Stomach (tissue), 9 donors: ENCODE measurements around the gene SRGAP2. TPM values are rescaled to one million over a fixed set of nuclear protein-coding genes. Genes with fewer than 3 reads are reported as not detected.
A peak's percentile ranks its signal among the peaks of the same experiment; 100 is the strongest.
"Not testable (repeated sequence)": the region's sequence is repeated elsewhere in the genome, so short reads cannot be mapped to it uniquely, and the experiment has no call there.

ENCODE experiments used
- DNase-seq, 2 donors: peaks; one replicate each; pipeline versions ENCODE4 v3.0.0 to v3.0.0-alpha.2; 2013 to 2019
- H3K27ac ChIP-seq, 5 donors: fragments of 200-600 bp in 4 of 5; sonication (generic) in 4 of 5; one replicate each; pipeline ENCODE4 v1.5.1; 2013 to 2019; ENCODE audit warnings: mild to moderate bottlenecking in 1 of 5, moderate library complexity in 1 of 5
- H3K27me3 ChIP-seq, 3 donors: fragments of 200-600 bp; sonication (generic); one replicate each; pipeline ENCODE4 v1.5.1; 2017 to 2019; ENCODE audit warnings: mixed run types in 1 of 3
- H3K36me3 ChIP-seq, 4 donors: fragments of 200-600 bp; sonication (generic); 1 replicate in 3 of 4; 2 replicates in 1 of 4; pipeline ENCODE4 v1.5.1; 2016 to 2019
- H3K4me1 ChIP-seq, 4 donors: fragments of 200-600 bp; sonication (generic); one replicate each; pipeline ENCODE4 v1.5.1; 2016 to 2019
- H3K4me3 ChIP-seq, 4 donors: fragments of 200-600 bp; sonication (generic) in 3 of 4; one replicate each; pipeline ENCODE4 v1.5.1; 2016 to 2019; ENCODE audit warnings: mild to moderate bottlenecking in 1 of 4
- H3K9me3 ChIP-seq, 4 donors: fragments of 200-600 bp; sonication (generic); one replicate each; pipeline ENCODE4 v1.5.1; 2016 to 2019
- WGBS, 5 donors: extraction: QIAGEN DNeasy Blood & Tissue Kit in 3 of 5; methylation state at CpG; one replicate each; pipeline versions ENCODE4 v1.1.5 to v1.1.7; 2013 to 2018; 5-methylcytosine and 5-hydroxymethylcytosine counted together
- intact Hi-C: fragments of 100-400 bp; cut with DNase I; formaldehyde crosslinking; loops from one replicate; pipeline ENCODE4 v1.15.1; 2023; ENCODE audit warnings: low total_unique reads
- polyA plus RNA-seq, 3 donors: library from polyadenylated mRNA; stranded (reverse); fragments of 200-250 nt; gene quantifications; one replicate each; pipeline ENCODE4 v1.2.3, GENCODE V29; 2013
- total RNA-seq, 5 donors: library from RNA; depleted of rRNA; stranded (reverse); fragments of >200 nt; gene quantifications; one replicate each; pipeline versions ENCODE4 v1.1.0 to v1.2.3, GENCODE V29; 2014 to 2016
- donor health status: healthy with polysubstance abuse.
- donor health status: Bipolar disorder and iron deficiency.
- donor health status: healthy.

SRGAP2 gene
- total and polyA plus RNA-seq, 8 donors, result 5.2 to 42.2 (median 14.3) TPM

- H3K4me1 ChIP-seq, H3K36me3 ChIP-seq, DNase-seq, H3K4me3 ChIP-seq, H3K27me3 ChIP-seq, H3K9me3 ChIP-seq, intact Hi-C loops, H3K27ac ChIP-seq: not testable (repeated sequence)
- 86 to 92% (median 88%) methylated on average over 2 of the region's 6 CpGs for WGBS, 5 donors
These were observed 20.9 kb downstream of the SRGAP2 start for GRCh38 chr1:206224190-206224776.

GRCh38 chr1:206225386-206225785 is 22.0 kb downstream of the SRGAP2 start:
- H3K27ac ChIP-seq, intact Hi-C loops, H3K4me1 ChIP-seq, H3K27me3 ChIP-seq, H3K4me3 ChIP-seq, H3K9me3 ChIP-seq, DNase-seq, H3K36me3 ChIP-seq: not testable (repeated sequence)
- WGBS, 5 donors, result 80 to 92% (median 88%) methylated on average over 3 to 4 of the region's 4 CpGs

GRCh38 chr1:206226886-206227285 is 23.5 kb downstream of the SRGAP2 start:
- intact Hi-C loops, H3K9me3 ChIP-seq, H3K4me3 ChIP-seq, H3K4me1 ChIP-seq, H3K27ac ChIP-seq, H3K27me3 ChIP-seq, H3K36me3 ChIP-seq, DNase-seq: not testable (repeated sequence)
- WGBS, 5 donors, result 61 to 79% (median 65%) methylated on average over 2 to 3 of the region's 5 CpGs; no CpG with 5 or more reads in 1 of the 5 donors

- H3K27me3 ChIP-seq, H3K27ac ChIP-seq, H3K36me3 ChIP-seq, H3K4me1 ChIP-seq, H3K9me3 ChIP-seq, intact Hi-C loops, H3K4me3 ChIP-seq, DNase-seq: not testable (repeated sequence)
- 27 to 51% (median 33%) methylated on average over 2 of the region's 2 CpGs for WGBS, 5 donors
These were observed 25.9 kb downstream of the SRGAP2 start for GRCh38 chr1:206229286-206229685.

GRCh38 chr1:206231989-206232388 is 28.6 kb downstream of the SRGAP2 start:
- intact Hi-C loops, H3K27ac ChIP-seq, H3K27me3 ChIP-seq, H3K36me3 ChIP-seq, H3K4me3 ChIP-seq, H3K9me3 ChIP-seq, H3K4me1 ChIP-seq: not testable (repeated sequence)
- DNase-seq, result peak; percentile 7 to 46
- WGBS, 5 donors, result 33 to 55% (median 45%) methylated on average over 4 to 8 of the region's 9 CpGs; no CpG with 5 or more reads in 1 of the 5 donors

- intact Hi-C loops, H3K4me3 ChIP-seq, DNase-seq, H3K27me3 ChIP-seq, H3K36me3 ChIP-seq, H3K9me3 ChIP-seq, H3K4me1 ChIP-seq, H3K27ac ChIP-seq: not testable (repeated sequence)
- 56 to 83% (median 67%) methylated on average over 2 of the region's 5 CpGs for WGBS, 5 donors
These were observed 29.8 kb downstream of the SRGAP2 start for GRCh38 chr1:206232970-206233645.

- H3K9me3 ChIP-seq, H3K27ac ChIP-seq, H3K36me3 ChIP-seq, H3K27me3 ChIP-seq, intact Hi-C loops, DNase-seq, H3K4me1 ChIP-seq, H3K4me3 ChIP-seq: not testable (repeated sequence)
- 91 to 97% (median 92%) methylated on average over 1 to 3 of the region's 3 CpGs for WGBS, 5 donors
These were observed 31.0 kb downstream of the SRGAP2 start for GRCh38 chr1:206234189-206234916.

GRCh38 chr1:206235190-206235589 is 31.8 kb downstream of the SRGAP2 start:
- H3K27me3 ChIP-seq, H3K4me3 ChIP-seq, intact Hi-C loops, H3K4me1 ChIP-seq, H3K9me3 ChIP-seq, H3K27ac ChIP-seq, DNase-seq, H3K36me3 ChIP-seq: not testable (repeated sequence)
- 86% methylated on average over 1 of the region's 2 CpGs; no CpG with 5 or more reads in 4 of the 5 donors for WGBS, 5 donors

- H3K9me3 ChIP-seq, H3K4me1 ChIP-seq, H3K4me3 ChIP-seq, H3K36me3 ChIP-seq, H3K27me3 ChIP-seq, intact Hi-C loops, H3K27ac ChIP-seq: not testable (repeated sequence)
- 74 to 95% (median 88%) methylated on average over 3 to 4 of the region's 4 CpGs for WGBS, 5 donors
- peak in 1 of 2 donors; percentile 2 for DNase-seq
These were observed 36.9 kb downstream of the SRGAP2 start for GRCh38 chr1:206240288-206240687.

- H3K9me3 ChIP-seq, H3K4me1 ChIP-seq, H3K36me3 ChIP-seq, H3K27me3 ChIP-seq, intact Hi-C loops, H3K4me3 ChIP-seq: not testable (repeated sequence)
- H3K27ac ChIP-seq, result peak overlapping the region in 3 of 5 donors; percentile 26 to 65 (median 54)
- 3 to 25% (median 15%) methylated on average over 1 to 3 of the region's 3 CpGs for WGBS, 5 donors
- peak; percentile 21 to 25 for DNase-seq
These were observed 40.0 kb downstream of the SRGAP2 start for GRCh38 chr1:206243335-206243734.

GRCh38 chr1:206245479-206245878 is 42.1 kb downstream of the SRGAP2 start:
- H3K4me1 ChIP-seq, H3K4me3 ChIP-seq, H3K36me3 ChIP-seq, H3K27ac ChIP-seq, H3K9me3 ChIP-seq, DNase-seq, H3K27me3 ChIP-seq, intact Hi-C loops: not testable (repeated sequence)
- 46 to 92% (median 79%) methylated on average over 1 of the region's 3 CpGs for WGBS, 5 donors
